ENCODE data around the gene SCRN3. TPM values are rescaled to one million over a fixed set of nuclear protein-coding genes. Genes with fewer than 3 reads are reported as not detected.

The SCRN3 gene
- total RNA-seq, 2 donors from 2014 or later = 22.1 to 26.7 TPM

- Mint-ChIP-seq H3K4me1 (ENCODE audit: low read depth in 2 of 2) (no peaks in the 10 kb centered on the region), H3K36me3 (no peaks in the 10 kb centered on the region), H3K27ac (no peak overlapping the region), H3K27me3 (no peaks in the 10 kb centered on the region), H3K4me3 (no peak overlapping the region), H3K9me3 (no peaks in the 10 kb centered on the region)
- DNase-seq (ENCODE audit: low spot score) (no peak), ATAC-seq (no peak)
Measured at GRCh38 chr2:174438146-174438886, 42.8 kb downstream of the SCRN3 start.

- H3K27me3 Mint-ChIP-seq = no peaks in the 10 kb centered on the region
- no peaks in the 10 kb centered on the region for H3K9me3 Mint-ChIP-seq
- H3K27ac Mint-ChIP-seq = no peak overlapping the region
- no peaks in the 10 kb centered on the region for H3K4me1 Mint-ChIP-seq (ENCODE audit: low read depth in 2 of 2)
- H3K36me3 Mint-ChIP-seq = no peaks in the 10 kb centered on the region
- no peak overlapping the region for H3K4me3 Mint-ChIP-seq
- no peak for DNase-seq (ENCODE audit: low spot score)
- ATAC-seq = no peak
Measured at GRCh38 chr2:174439323-174439722, 43.8 kb downstream of the SCRN3 start.

GRCh38 chr2:174439950-174440349 is 44.4 kb downstream of the SCRN3 start:
- DNase-seq (ENCODE audit: low spot score) = no peak
- Mint-ChIP-seq H3K27ac (no peak overlapping the region), H3K4me1 (ENCODE audit: low read depth in 2 of 2) (no peaks in the 10 kb centered on the region), H3K36me3 (no peaks in the 10 kb centered on the region), H3K9me3 (no peaks in the 10 kb centered on the region), H3K27me3 (no peaks in the 10 kb centered on the region), H3K4me3 (no peak overlapping the region)
- no peak for ATAC-seq

GRCh38 chr2:174442546-174443510 is 47.3 kb downstream of the SCRN3 start:
- Mint-ChIP-seq H3K27ac (no peak overlapping the region), H3K9me3 (no peaks in the 10 kb centered on the region), H3K36me3 (no peaks in the 10 kb centered on the region), H3K4me1 (ENCODE audit: low read depth in 2 of 2) (no peaks in the 10 kb centered on the region), H3K27me3 (no peaks in the 10 kb centered on the region), H3K4me3 (no peak overlapping the region)
- DNase-seq (ENCODE audit: low spot score) = no peak
- ATAC-seq = no peak

- H3K27ac Mint-ChIP-seq = no peak overlapping the region
- no peaks in the 10 kb centered on the region for H3K4me1 Mint-ChIP-seq (ENCODE audit: low read depth in 2 of 2)
- no peak for DNase-seq (ENCODE audit: low spot score)
- H3K4me3 Mint-ChIP-seq = no peak overlapping the region
- no peaks in the 10 kb centered on the region for H3K27me3 Mint-ChIP-seq
- H3K9me3 Mint-ChIP-seq = no peaks in the 10 kb centered on the region
- ATAC-seq = no peak
- H3K36me3 Mint-ChIP-seq = peaks cover 5% of the 10 kb centered on the region
Measured at GRCh38 chr2:174444761-174445160, 49.2 kb downstream of the SCRN3 start.

GRCh38 chr2:174445248-174445647 is 49.7 kb downstream of the SCRN3 start:
- ATAC-seq (no peak), DNase-seq (ENCODE audit: low spot score) (no peak)
- H3K27ac Mint-ChIP-seq = no peak overlapping the region
- no peaks in the 10 kb centered on the region for H3K27me3 Mint-ChIP-seq
- peaks cover 5% of the 10 kb centered on the region for H3K36me3 Mint-ChIP-seq
- H3K4me3 Mint-ChIP-seq = no peak overlapping the region
- H3K9me3 Mint-ChIP-seq = no peaks in the 10 kb centered on the region
- no peaks in the 10 kb centered on the region for H3K4me1 Mint-ChIP-seq (ENCODE audit: low read depth in 2 of 2)

- H3K4me1 Mint-ChIP-seq (ENCODE audit: low read depth in 2 of 2) = no peaks in the 10 kb centered on the region
- ATAC-seq (no peak), DNase-seq (ENCODE audit: low spot score) (no peak)
- no peak overlapping the region for H3K4me3 Mint-ChIP-seq
- H3K27ac Mint-ChIP-seq = no peak overlapping the region
- peaks cover 5% of the 10 kb centered on the region for H3K36me3 Mint-ChIP-seq
- no peaks in the 10 kb centered on the region for H3K27me3 Mint-ChIP-seq
- no peaks in the 10 kb centered on the region for H3K9me3 Mint-ChIP-seq
Measured at GRCh38 chr2:174446531-174446930, 51.0 kb downstream of the SCRN3 start.

- no peak overlapping the region for H3K27ac Mint-ChIP-seq
- no peaks in the 10 kb centered on the region for H3K4me1 Mint-ChIP-seq (ENCODE audit: low read depth in 2 of 2)
- no peak overlapping the region for H3K4me3 Mint-ChIP-seq
- DNase-seq (ENCODE audit: low spot score) = no peak
- ATAC-seq = no peak
- peaks cover 5% of the 10 kb centered on the region for H3K36me3 Mint-ChIP-seq
- H3K9me3 Mint-ChIP-seq = no peaks in the 10 kb centered on the region
- H3K27me3 Mint-ChIP-seq = no peaks in the 10 kb centered on the region
Measured at GRCh38 chr2:174449033-174449432, 53.5 kb downstream of the SCRN3 start.

- no peaks in the 10 kb centered on the region for H3K9me3 Mint-ChIP-seq
- H3K36me3 Mint-ChIP-seq = peaks cover 5% of the 10 kb centered on the region
- DNase-seq (ENCODE audit: low spot score) = no peak
- H3K27ac Mint-ChIP-seq = no peak overlapping the region
- ATAC-seq = no peak
- H3K4me1 Mint-ChIP-seq (ENCODE audit: low read depth in 2 of 2) = no peaks in the 10 kb centered on the region
- no peak overlapping the region for H3K4me3 Mint-ChIP-seq
- H3K27me3 Mint-ChIP-seq = no peaks in the 10 kb centered on the region
Measured at GRCh38 chr2:174450021-174450816, 54.7 kb downstream of the SCRN3 start.

- no peak for DNase-seq (ENCODE audit: low spot score)
- Mint-ChIP-seq H3K27ac (no peak overlapping the region), H3K9me3 (no peaks in the 10 kb centered on the region), H3K27me3 (no peaks in the 10 kb centered on the region), H3K36me3 (no peaks in the 10 kb centered on the region), H3K4me3 (no peak overlapping the region), H3K4me1 (ENCODE audit: low read depth in 2 of 2) (no peaks in the 10 kb centered on the region)
- ATAC-seq = no peak
Measured at GRCh38 chr2:174454566-174454965, 59.0 kb downstream of the SCRN3 start.

- no peaks in the 10 kb centered on the region for H3K36me3 Mint-ChIP-seq
- DNase-seq (ENCODE audit: low spot score) = no peak
Measured at GRCh38 chr2:174461221-174461620, 65.7 kb downstream of the SCRN3 start.

GRCh38 chr2:174465327-174465726 is 69.8 kb downstream of the SCRN3 start:
- DNase-seq (ENCODE audit: low spot score) (no peak), ATAC-seq (no peak)
- Mint-ChIP-seq H3K4me3 (no peak overlapping the region), H3K9me3 (no peaks in the 10 kb centered on the region), H3K27ac (no peak overlapping the region), H3K4me1 (ENCODE audit: low read depth in 2 of 2) (no peaks in the 10 kb centered on the region), H3K27me3 (no peaks in the 10 kb centered on the region), H3K36me3 (no peaks in the 10 kb centered on the region)

More at GRCh38 chr2:174461221-174461620, 65.7 kb downstream of the SCRN3 start:
- Mint-ChIP-seq H3K4me3 (no peak overlapping the region), H3K4me1 (ENCODE audit: low read depth in 2 of 2) (no peaks in the 10 kb centered on the region), H3K27me3 (no peaks in the 10 kb centered on the region), H3K9me3 (no peaks in the 10 kb centered on the region), H3K27ac (no peak overlapping the region)
- no peak for ATAC-seq

- H3K27me3 Mint-ChIP-seq = peaks cover 0 to 2% of the 10 kb centered on the region in 2 donors
- H3K27ac Mint-ChIP-seq = no peak overlapping the region
- DNase-seq (ENCODE audit: low spot score) (no peak), ATAC-seq (no peak)
- no peak overlapping the region for H3K4me3 Mint-ChIP-seq
- no peaks in the 10 kb centered on the region for H3K36me3 Mint-ChIP-seq
- no peaks in the 10 kb centered on the region for H3K4me1 Mint-ChIP-seq (ENCODE audit: low read depth in 2 of 2)
- no peaks in the 10 kb centered on the region for H3K9me3 Mint-ChIP-seq
Measured at GRCh38 chr2:174473796-174474195, 78.3 kb downstream of the SCRN3 start.
